ENCODE results near the gene ZCCHC14. TPM values are rescaled to one million over a fixed set of nuclear protein-coding genes. Genes with fewer than 3 reads are reported as not detected.
"Not testable (repeated sequence)": the region's sequence is repeated elsewhere in the genome, so short reads cannot be mapped to it uniquely, and the experiment has no call there.

The ZCCHC14 gene
- total RNA-seq, 2 donors from 2014 or later = 16.5 to 17.7 TPM

DNA sequence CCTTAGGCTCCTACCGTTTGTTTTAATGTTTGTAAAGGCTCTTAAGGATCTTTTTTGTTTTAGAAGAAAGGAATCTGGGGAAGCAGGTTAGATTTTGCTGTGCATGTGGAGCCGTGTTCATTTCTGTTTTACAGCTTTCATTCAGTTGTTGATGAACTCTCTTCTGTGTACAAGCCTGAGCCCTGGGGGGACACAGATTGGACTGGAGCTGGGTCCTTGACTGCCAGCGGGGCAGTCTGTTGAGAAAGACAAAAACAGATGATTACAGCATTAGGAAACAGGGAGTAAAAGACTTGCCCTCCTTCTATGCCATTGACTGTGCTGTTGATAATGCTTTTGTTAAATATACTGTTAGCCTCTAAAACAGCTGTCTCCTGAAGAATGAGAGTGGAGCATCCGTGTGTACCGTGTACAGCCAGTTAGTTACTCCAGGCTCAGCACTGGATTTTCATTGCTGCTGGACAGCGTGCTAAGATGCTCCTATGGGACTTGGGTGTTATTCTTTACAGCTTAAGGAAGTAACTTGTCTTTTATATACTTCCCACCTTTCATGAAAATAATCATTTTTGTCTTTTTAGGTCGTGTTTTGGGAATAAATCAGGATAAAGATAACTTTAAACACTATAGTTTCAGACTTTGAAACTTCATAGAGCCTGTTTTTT is 97.5 kb downstream of the ZCCHC14 start:
- no peaks in the 10 kb centered on the region for H3K9me3 ChIP-seq (ENCODE audit: control insufficient read depth, low read length, poor library complexity, severe bottlenecking)
- peak overlapping the region; percentile 92 for H3K27ac Mint-ChIP-seq
- no peak overlapping the region for H3K4me3 Mint-ChIP-seq
- H3K27me3 Mint-ChIP-seq = no peaks in the 10 kb centered on the region
- H3K36me3 Mint-ChIP-seq (ENCODE audit: low read depth) = no peaks in the 10 kb centered on the region
- H3K4me1 Mint-ChIP-seq = peaks cover 29% of the 10 kb centered on the region
- ATAC-seq (no peak), DNase-seq (no peak)

DNA sequence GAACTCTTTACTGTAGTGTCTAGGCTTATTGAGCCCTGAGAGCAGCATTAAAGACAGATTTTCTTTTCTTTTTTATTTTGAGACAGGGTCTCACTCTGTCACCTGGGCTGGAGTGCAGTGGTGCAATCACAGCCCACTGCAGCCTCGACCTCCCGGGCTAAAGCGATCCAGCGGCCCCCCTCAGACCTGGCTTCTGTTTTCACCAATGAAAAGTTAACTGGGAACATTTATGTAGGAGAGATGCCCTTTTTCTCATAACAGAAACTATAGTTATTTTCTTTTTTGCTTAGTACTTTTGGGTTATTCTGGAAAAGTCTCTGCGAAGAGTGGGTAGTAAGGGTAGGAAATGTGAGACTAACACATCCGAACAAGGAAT is 99.2 kb downstream of the ZCCHC14 start:
- H3K9me3 ChIP-seq (ENCODE audit: control insufficient read depth, low read length, poor library complexity, severe bottlenecking) = no peaks in the 10 kb centered on the region
- ATAC-seq (no peak), DNase-seq (no peak)
- H3K27me3 Mint-ChIP-seq = no peaks in the 10 kb centered on the region
- H3K27ac Mint-ChIP-seq = peak overlapping the region; percentile 92
- H3K36me3 Mint-ChIP-seq (ENCODE audit: low read depth) = no peaks in the 10 kb centered on the region
- peak overlapping the region; percentile 89 for H3K4me3 Mint-ChIP-seq
- peaks cover 29% of the 10 kb centered on the region for H3K4me1 Mint-ChIP-seq

DNA sequence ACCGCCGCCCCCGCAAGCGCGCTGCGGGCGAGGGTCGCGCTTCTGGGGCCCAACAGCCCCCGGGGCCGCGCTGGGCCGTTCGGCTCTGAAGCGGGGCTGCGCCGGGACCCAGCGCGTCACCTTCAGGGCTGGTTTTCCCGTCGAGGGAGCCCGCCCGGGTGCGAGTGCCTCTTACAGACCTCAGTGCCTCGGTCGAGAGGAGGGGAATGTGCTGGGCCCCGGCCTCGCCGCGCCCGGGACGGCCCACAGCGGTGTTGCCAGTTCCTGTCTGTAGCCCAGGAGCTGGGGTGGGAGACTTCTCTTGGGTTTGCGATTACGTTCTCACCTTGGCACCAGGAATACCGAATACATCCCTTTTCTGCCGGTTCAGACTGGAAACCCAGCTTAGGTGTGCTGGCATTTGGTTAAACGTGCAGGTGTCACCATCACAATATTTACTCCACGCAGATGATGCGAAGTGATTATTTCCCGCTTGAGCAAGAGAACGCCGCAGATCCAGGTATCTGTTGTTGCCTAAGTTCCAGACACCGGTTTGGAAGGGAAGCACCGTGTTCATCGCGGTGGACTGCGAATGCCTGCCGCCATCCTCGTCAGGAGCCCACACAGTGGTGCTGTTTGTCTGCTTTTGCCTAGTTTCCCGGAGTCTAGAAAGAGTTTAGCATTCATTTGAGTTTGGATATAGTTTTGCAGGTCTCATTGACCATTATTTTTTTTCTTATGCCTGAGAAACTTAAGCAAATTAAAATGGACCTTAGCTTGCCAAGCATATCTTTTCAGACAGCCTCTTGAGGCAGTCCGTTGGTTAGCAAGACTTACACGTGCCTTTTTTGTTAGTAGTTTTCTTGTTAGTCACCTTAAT is 99.8 kb downstream of the ZCCHC14 start:
- DNase-seq (no peak), ATAC-seq (no peak)
- Mint-ChIP-seq H3K4me3 (peak overlapping the region; percentile 89), H3K27ac (peak overlapping the region; percentile 92), H3K4me1 (peaks cover 34% of the 10 kb centered on the region), H3K36me3 (ENCODE audit: low read depth) (no peaks in the 10 kb centered on the region), H3K27me3 (no peaks in the 10 kb centered on the region)
- no peaks in the 10 kb centered on the region for H3K9me3 ChIP-seq (ENCODE audit: control insufficient read depth, low read length, poor library complexity, severe bottlenecking)

DNA sequence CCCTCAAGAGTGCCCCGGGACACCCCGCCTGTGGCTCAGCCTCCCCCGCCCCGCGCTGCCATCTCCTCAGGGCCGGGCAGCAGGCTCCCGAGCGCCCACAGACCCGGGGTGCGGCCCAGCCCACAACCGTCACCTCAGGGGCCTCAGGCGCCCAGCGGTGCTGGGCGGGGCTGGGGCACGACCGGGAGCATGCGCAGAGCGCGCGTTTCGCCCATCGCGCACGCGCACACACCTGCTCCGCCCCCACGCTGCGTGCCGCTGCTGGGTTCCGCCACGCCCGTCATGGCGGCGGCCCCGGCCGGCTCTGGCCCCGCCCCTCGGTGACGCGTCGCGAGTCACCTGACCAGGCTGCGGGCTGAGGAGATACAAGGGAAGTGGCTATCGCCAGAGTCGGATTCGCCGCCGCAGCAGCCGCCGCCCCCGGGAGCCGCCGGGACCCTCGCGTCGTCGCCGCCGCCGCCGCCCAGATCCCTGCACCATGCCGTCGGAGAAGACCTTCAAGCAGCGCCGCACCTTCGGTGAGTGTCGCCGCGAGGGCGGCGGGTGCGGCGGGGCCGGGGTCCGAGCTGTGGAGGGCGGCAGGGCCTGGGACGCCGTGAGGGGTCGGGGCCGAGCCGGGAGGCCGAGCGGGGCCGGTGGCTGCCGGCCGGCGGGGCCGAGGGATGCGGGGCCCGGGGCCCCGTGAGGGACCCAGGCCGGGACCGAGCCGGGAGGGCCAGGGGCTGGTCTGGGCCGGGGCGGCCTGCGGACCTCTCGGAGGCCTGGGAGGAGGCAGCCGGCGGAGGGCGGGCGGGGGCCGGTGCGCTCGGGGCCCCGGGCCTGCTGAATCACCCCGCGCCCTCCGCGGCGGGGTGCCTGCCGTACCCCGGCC is 100.6 kb downstream of the ZCCHC14 start, which contains the start of gene MAP1LC3B:
Gene MAP1LC3B (plus strand): TSS at position 387 of the 871 bp plus-strand sequence. CDS start 92 bp downstream, at position 479.
- Mint-ChIP-seq H3K4me1 (peaks cover 43% of the 10 kb centered on the region), H3K27me3 (no peaks in the 10 kb centered on the region), H3K36me3 (ENCODE audit: low read depth) (no peaks in the 10 kb centered on the region), H3K4me3 (peak within 1 kb of the TSS; percentile 90), H3K27ac (peak within 1 kb of the TSS; percentile 92)
- DNase-seq = peak; percentile 99
- H3K9me3 ChIP-seq (ENCODE audit: control insufficient read depth, low read length, poor library complexity, severe bottlenecking) = no peaks in the 10 kb centered on the region
- ATAC-seq = peak; percentile 73

- DNase-seq = no peak
- peak overlapping the region; percentile 90 for H3K4me3 Mint-ChIP-seq
Observed at GRCh38 chr16:87391324-87391949, 101.4 kb downstream of the ZCCHC14 start.

GRCh38 chr16:87390641-87391323 is 102.0 kb downstream of the ZCCHC14 start:
- Mint-ChIP-seq H3K36me3 (ENCODE audit: low read depth) (no peaks in the 10 kb centered on the region), H3K4me1 (peaks cover 47% of the 10 kb centered on the region), H3K4me3 (peak overlapping the region; percentile 90), H3K27ac (peak overlapping the region; percentile 69), H3K27me3 (no peaks in the 10 kb centered on the region)
- no peak for ATAC-seq
- no peaks in the 10 kb centered on the region for H3K9me3 ChIP-seq (ENCODE audit: control insufficient read depth, low read length, poor library complexity, severe bottlenecking)
- DNase-seq = no peak

More at GRCh38 chr16:87391324-87391949, 101.4 kb downstream of the ZCCHC14 start:
- H3K27me3 Mint-ChIP-seq = no peaks in the 10 kb centered on the region
- H3K4me1 Mint-ChIP-seq = peaks cover 43% of the 10 kb centered on the region
- H3K27ac Mint-ChIP-seq = peak overlapping the region; percentile 69
- no peak for ATAC-seq
- H3K9me3 ChIP-seq (ENCODE audit: control insufficient read depth, low read length, poor library complexity, severe bottlenecking) = no peaks in the 10 kb centered on the region
- H3K36me3 Mint-ChIP-seq (ENCODE audit: low read depth) = no peaks in the 10 kb centered on the region

DNA sequence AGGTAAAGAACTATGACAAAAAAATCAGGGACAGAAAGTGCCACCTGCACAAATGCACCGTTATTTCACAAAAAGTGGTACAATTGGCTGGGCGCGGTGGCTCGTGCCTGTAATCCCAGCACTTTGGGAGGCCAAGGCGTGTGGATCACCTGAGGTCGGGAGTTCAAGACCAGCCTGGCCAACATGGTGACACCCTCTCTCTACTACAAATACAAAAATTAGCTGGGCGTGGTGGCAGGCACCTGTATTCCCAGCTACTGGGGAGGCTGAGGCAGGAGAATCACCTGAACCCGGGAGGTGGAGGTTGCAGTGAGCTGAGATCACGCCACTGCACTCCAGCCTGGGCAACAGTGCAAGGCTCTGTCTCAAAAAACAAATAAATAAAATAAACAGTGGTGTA is 102.9 kb downstream of the ZCCHC14 start:
- not testable (repeated sequence) for DNase-seq; ATAC-seq; H3K27me3 Mint-ChIP-seq; H3K4me3 Mint-ChIP-seq; H3K9me3 ChIP-seq (ENCODE audit: control insufficient read depth, low read length, poor library complexity, severe bottlenecking); H3K36me3 Mint-ChIP-seq (ENCODE audit: low read depth)
- Mint-ChIP-seq H3K4me1 (peaks cover 41% of the 10 kb centered on the region), H3K27ac (peak overlapping the region; percentile 60)

DNA sequence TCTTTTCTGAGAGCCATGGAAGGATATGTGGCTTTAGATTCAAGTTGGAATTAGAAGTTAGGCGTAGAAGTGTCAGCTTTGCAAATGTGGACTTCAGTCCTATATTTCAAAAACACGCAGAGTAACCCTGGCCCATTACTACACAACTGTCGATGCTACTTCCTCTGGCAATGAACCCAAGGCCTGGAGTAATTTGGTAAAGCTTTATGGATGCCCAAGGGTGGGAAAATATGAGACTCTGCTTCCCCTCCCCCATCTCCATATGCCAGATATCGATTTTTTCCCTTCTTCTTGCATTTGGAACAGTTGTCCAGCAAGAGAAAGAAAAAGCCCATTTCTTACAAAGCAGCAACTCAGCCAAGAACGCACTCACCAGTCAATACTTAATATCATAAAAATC is 103.6 kb downstream of the ZCCHC14 start:
- DNase-seq = no peak
- ATAC-seq = no peak
- Mint-ChIP-seq H3K27ac (peak overlapping the region; percentile 60), H3K4me1 (peaks cover 40% of the 10 kb centered on the region), H3K27me3 (no peaks in the 10 kb centered on the region), H3K4me3 (no peak overlapping the region), H3K36me3 (ENCODE audit: low read depth) (no peaks in the 10 kb centered on the region)
- no peaks in the 10 kb centered on the region for H3K9me3 ChIP-seq (ENCODE audit: control insufficient read depth, low read length, poor library complexity, severe bottlenecking)

- Mint-ChIP-seq H3K36me3 (ENCODE audit: low read depth) (peaks cover 2% of the 10 kb centered on the region), H3K27ac (peak overlapping the region; percentile 94), H3K27me3 (no peaks in the 10 kb centered on the region), H3K4me3 (peak overlapping the region; percentile 21), H3K4me1 (peaks cover 39% of the 10 kb centered on the region)
- H3K9me3 ChIP-seq (ENCODE audit: control insufficient read depth, low read length, poor library complexity, severe bottlenecking) = no peaks in the 10 kb centered on the region
- DNase-seq (no peak), ATAC-seq (no peak)
Observed at GRCh38 chr16:87388818-87389134, 104.0 kb downstream of the ZCCHC14 start.

GRCh38 chr16:87387942-87388817 is 104.6 kb downstream of the ZCCHC14 start:
- Mint-ChIP-seq H3K27ac (peak overlapping the region; percentile 94), H3K36me3 (ENCODE audit: low read depth) (peaks cover 2% of the 10 kb centered on the region), H3K4me3 (peak overlapping the region; percentile 21), H3K27me3 (no peaks in the 10 kb centered on the region), H3K4me1 (peaks cover 33% of the 10 kb centered on the region)
- DNase-seq (peak; percentile 66 to 79 (median 72)), ATAC-seq (peak; percentile 75)
- no peaks in the 10 kb centered on the region for H3K9me3 ChIP-seq (ENCODE audit: control insufficient read depth, low read length, poor library complexity, severe bottlenecking)

GRCh38 chr16:87384875-87385167 is 108.0 kb downstream of the ZCCHC14 start:
- not testable (repeated sequence) for ATAC-seq; DNase-seq; H3K27me3 Mint-ChIP-seq; H3K36me3 Mint-ChIP-seq (ENCODE audit: low read depth); H3K9me3 ChIP-seq (ENCODE audit: control insufficient read depth, low read length, poor library complexity, severe bottlenecking)
- Mint-ChIP-seq H3K4me3 (peak overlapping the region; percentile 88), H3K27ac (peak overlapping the region; percentile 94), H3K4me1 (peaks cover 54% of the 10 kb centered on the region)

Data from T-helper 17 cell (primary cell).